K562 (cell line): ENCODE results near the gene TNRC6B.

Experiments
- FOXP4 ChIP-seq: sonication (generic); formaldehyde crosslinking; IDR thresholded peaks from 2 replicates; pipeline ENCODE4 v1.8.0; 2022; ENCODE audit warnings: mild to moderate bottlenecking, missing genetic modification reagents, borderline replicate concordance
- GATA2 ChIP-seq: sonication (generic); formaldehyde crosslinking; IDR thresholded peaks from 2 replicates; pipeline ENCODE4 v1.4.0; 2020; ENCODE audit warnings: mild to moderate bottlenecking, missing genetic modification reagents
- LCOR ChIP-seq: sonication (generic); formaldehyde crosslinking; IDR thresholded peaks from 2 replicates; pipeline ENCODE4 v1.8.0; 2022; ENCODE audit warnings: mild to moderate bottlenecking, missing genetic modification reagents
- TRIM24 ChIP-seq, 2 experiments: fragments of 450-650 bp; IDR thresholded peaks; 2 replicates each; pipeline ENCODE4 v1.6.1; 2016
- ZNF263 ChIP-seq: sonication (generic); formaldehyde crosslinking; IDR thresholded peaks from 2 replicates; pipeline ENCODE4 v1.8.0; 2022; ENCODE audit warnings: mild to moderate bottlenecking, missing genetic modification reagents, borderline replicate concordance

- TF ChIP-seq TRIM24 (IDR thresholded peaks at IDR 0.05), result no peak
- no peak for TF ChIP-seq GATA2 (CRISPR knock-in tag)
- TF ChIP-seq FOXP4 (CRISPR knock-in tag), result no peak
- no peak for TF ChIP-seq ZNF263
- no peak for TF ChIP-seq LCOR (CRISPR knock-in tag)
These were observed 124.4 kb downstream of the TNRC6B start for GRCh38 chr22:40302149-40302548.
